Peyer's patch (tissue), 4 donors: Measurements from ENCODE around the gene LTN1. TPM values are rescaled to one million over a fixed set of nuclear protein-coding genes. Genes with fewer than 3 reads are reported as not detected.

Experiments used
- DNase-seq, 3 donors: peaks; one replicate each; pipeline ENCODE4 v3.0.0-alpha.2; 2017 to 2019
- H3K27ac ChIP-seq, 4 donors: fragments of 200-600 bp; sonication (generic); one replicate each; pipeline ENCODE4 v1.5.1; 2016 to 2019
- H3K27me3 ChIP-seq, 2 donors: fragments of 200-600 bp; sonication (generic); one replicate each; pipeline ENCODE4 v1.5.1; 2019
- H3K36me3 ChIP-seq, 3 donors: fragments of 200-600 bp; sonication (generic); one replicate each; pipeline ENCODE4 v1.5.1; 2016 to 2019
- H3K4me1 ChIP-seq, 4 donors: fragments of 200-600 bp; sonication (generic); one replicate each; pipeline ENCODE4 v1.5.1; 2016 to 2019
- H3K4me3 ChIP-seq, 4 donors: fragments of 200-600 bp; sonication (generic); 1 replicate in 3 of 4; 2 replicates in 1 of 4; pipeline ENCODE4 v1.5.1; 2016 to 2019; ENCODE audit warnings: mild to moderate bottlenecking in 1 of 4
- H3K9me3 ChIP-seq, 4 donors: fragments of 200-600 bp; sonication (generic); one replicate each; pipeline ENCODE4 v1.5.1; 2016 to 2019; ENCODE audit warnings: mild to moderate bottlenecking in 1 of 4
- POLR2A ChIP-seq, 2 donors: fragments of 450-650 bp; IDR thresholded peaks; one replicate each; pipeline ENCODE4 v1.5.1; 2017; ENCODE audit warnings: antibody characterized with exemption in 2 of 2, mild to moderate bottlenecking in 2 of 2, moderate library complexity in 2 of 2
- total RNA-seq, 4 donors: library from RNA; depleted of rRNA; stranded (reverse); fragments of >200 nt; gene quantifications; one replicate each; pipeline ENCODE4 v1.1.0, GENCODE V29; 2016
- TF ChIP-seq, protein P1 (sequence below), 6 experiments: fragments of 450-650 bp in 4 of 6; fragments of 200-600 bp in 2 of 6; sonication (generic) in 1 of 6; IDR thresholded peaks; one replicate each; pipeline ENCODE4 v1.5.1; 2017 to 2019; ENCODE audit warnings: antibody characterized with exemption in 6 of 6, mild to moderate bottlenecking in 3 of 6, moderate library complexity in 1 of 6

LTN1 gene
- total RNA-seq, 4 donors from 2014 or later = 19.6 to 42.1 (median 27.8) TPM

DNA sequence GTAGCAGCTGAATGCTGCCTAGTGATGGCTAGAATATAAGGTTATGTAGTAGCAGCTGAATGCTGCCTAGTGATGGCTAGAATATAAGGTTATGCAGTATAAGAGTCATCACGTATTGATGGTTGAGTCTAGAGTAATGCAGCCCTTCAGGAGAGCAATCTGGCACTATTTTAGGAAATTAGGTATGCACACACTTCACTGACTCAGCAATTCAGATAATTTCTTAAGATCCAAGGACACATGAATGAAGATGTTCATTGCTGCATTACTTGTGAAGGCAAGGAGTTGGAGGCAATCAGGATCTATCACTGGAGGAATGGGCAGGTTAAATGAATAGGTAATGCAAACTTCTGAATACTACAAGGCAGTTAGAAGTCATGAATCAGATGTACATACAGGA is 13.6 kb downstream of the LTN1 start:
- no peaks in the 10 kb centered on the region for H3K4me1 ChIP-seq
- no peaks in the 10 kb centered on the region for H3K9me3 ChIP-seq
- TF ChIP-seq POLR2A (IDR thresholded peaks at IDR 0.05) = no peak
- TF ChIP-seq, protein P1, sequence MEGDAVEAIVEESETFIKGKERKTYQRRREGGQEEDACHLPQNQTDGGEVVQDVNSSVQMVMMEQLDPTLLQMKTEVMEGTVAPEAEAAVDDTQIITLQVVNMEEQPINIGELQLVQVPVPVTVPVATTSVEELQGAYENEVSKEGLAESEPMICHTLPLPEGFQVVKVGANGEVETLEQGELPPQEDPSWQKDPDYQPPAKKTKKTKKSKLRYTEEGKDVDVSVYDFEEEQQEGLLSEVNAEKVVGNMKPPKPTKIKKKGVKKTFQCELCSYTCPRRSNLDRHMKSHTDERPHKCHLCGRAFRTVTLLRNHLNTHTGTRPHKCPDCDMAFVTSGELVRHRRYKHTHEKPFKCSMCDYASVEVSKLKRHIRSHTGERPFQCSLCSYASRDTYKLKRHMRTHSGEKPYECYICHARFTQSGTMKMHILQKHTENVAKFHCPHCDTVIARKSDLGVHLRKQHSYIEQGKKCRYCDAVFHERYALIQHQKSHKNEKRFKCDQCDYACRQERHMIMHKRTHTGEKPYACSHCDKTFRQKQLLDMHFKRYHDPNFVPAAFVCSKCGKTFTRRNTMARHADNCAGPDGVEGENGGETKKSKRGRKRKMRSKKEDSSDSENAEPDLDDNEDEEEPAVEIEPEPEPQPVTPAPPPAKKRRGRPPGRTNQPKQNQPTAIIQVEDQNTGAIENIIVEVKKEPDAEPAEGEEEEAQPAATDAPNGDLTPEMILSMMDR (IDR thresholded peaks at IDR 0.05) = no peak
- no peak overlapping the region for H3K27ac ChIP-seq
- peaks cover 0 to 73% (median 0%) of the 10 kb centered on the region in 3 donors for H3K36me3 ChIP-seq
- no peaks in the 10 kb centered on the region for H3K27me3 ChIP-seq
- no peak overlapping the region for H3K4me3 ChIP-seq
- no peak for DNase-seq

DNA sequence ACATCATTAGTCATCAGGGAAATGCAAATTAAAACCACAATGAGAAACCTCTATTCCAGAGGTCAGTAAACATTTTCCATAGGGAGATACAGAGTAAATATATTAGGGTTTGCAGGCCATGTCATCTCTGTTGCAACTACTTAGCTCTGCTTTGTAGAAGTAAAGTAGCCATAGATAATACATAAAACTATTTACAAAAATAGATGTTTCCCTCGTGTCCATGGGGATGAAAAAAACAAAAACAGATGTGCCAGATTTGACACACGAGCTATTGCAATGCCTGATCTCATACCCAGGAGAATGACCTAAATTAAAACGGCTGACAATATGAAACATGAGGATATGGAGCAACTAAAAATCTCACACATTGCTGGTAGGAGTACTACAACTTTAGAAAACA is 17.3 kb downstream of the LTN1 start:
- Histone ChIP-seq H3K4me3 (no peak overlapping the region), H3K27me3 (no peaks in the 10 kb centered on the region), H3K27ac (no peak overlapping the region), H3K36me3 (peaks cover 0 to 57% (median 0%) of the 10 kb centered on the region in 3 donors), H3K4me1 (no peaks in the 10 kb centered on the region), H3K9me3 (no peaks in the 10 kb centered on the region)
- TF ChIP-seq POLR2A (IDR thresholded peaks at IDR 0.05) = no peak
- TF ChIP-seq, protein P1 (IDR thresholded peaks at IDR 0.05) = no peak
- no peak for DNase-seq

DNA sequence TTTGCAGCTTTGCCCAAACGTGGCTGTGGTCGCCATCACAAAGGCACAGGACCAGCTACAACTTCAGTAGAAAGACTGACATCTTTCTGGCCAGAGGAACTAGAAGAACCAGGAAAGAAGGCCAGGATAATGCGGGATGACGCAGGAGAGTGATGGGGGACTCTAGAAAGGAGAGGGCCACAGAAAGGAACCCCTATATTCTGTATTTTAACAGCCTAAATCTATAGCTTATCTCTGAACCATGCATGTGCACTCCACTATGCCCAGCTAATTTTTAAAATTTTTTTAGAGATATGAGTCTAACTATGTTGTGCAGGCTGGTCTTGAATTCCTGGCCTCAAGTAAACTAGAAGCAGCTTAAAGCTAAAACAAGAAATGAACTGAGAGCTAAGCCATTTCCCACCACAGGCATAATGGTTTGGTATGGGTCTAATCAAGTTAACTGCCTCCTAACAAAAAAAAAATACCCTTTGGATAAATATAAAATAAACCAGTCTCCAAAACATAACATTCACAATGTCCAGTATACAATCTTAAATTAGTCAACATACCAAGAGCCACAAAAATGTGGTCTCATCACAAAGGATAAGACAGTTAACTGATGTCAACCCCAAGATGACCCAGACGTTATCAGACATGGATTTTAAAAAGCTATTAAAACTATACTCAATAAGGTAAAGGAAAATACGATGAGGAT is 18.0 kb downstream of the LTN1 start:
- peaks cover 0 to 57% (median 0%) of the 10 kb centered on the region in 3 donors for H3K36me3 ChIP-seq

DNA sequence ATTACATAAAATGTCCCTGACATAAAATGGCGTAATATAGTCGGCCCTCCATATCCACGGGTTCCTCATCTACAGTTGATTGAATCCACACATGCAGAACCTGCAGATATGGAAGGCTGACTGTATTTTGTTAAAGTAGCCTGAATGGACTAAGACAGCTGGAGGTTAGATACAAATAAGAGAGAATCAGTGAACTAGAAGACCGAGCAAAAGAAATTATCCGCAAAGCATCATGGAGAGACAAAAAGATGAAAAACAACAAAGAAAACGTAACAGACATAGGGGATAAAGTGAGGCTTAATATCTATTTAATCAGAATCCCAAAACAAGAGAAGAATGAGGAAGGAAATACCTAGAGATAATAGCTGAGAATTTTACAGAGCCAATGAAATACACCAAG is 20.3 kb downstream of the LTN1 start:
- Histone ChIP-seq H3K27ac (no peak overlapping the region), H3K4me3 (no peak overlapping the region), H3K4me1 (no peaks in the 10 kb centered on the region), H3K27me3 (no peaks in the 10 kb centered on the region), H3K9me3 (no peaks in the 10 kb centered on the region), H3K36me3 (peaks cover 0 to 57% (median 0%) of the 10 kb centered on the region in 3 donors)
- TF ChIP-seq, protein P1 (IDR thresholded peaks at IDR 0.05) = no peak
- TF ChIP-seq POLR2A (IDR thresholded peaks at IDR 0.05) = no peak
- no peak for DNase-seq

More for the DNA sequence above, 18.0 kb downstream of the LTN1 start:
- TF ChIP-seq POLR2A (IDR thresholded peaks at IDR 0.05) = no peak
- TF ChIP-seq, protein P1 (IDR thresholded peaks at IDR 0.05) = no peak
- no peaks in the 10 kb centered on the region for H3K27me3 ChIP-seq
- H3K4me1 ChIP-seq = no peaks in the 10 kb centered on the region
- H3K4me3 ChIP-seq = no peak overlapping the region
- H3K27ac ChIP-seq = no peak overlapping the region
- H3K9me3 ChIP-seq = no peaks in the 10 kb centered on the region
- no peak for DNase-seq

DNA sequence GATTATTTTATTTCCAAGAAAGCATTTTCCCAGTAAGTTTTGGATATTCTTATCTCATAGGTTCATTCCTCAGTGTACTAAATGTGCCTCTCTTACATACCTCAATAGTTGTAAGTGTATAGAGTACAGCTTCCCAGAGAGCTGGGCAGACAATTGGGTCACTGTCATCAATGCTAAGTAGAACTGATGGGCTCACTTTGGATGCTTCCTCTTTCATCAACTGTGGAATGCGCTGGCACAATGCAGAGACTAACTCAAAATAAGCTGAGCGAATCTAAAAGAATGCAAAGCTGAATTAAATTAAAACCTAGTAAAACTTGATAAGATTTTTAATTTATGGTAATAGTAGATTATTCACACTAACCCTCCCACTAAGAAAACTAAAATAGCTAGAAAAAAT is 21.5 kb downstream of the LTN1 start:
- no peak for TF ChIP-seq POLR2A (IDR thresholded peaks at IDR 0.05)
- TF ChIP-seq, protein P1 (IDR thresholded peaks at IDR 0.05) = no peak
- DNase-seq = no peak
- H3K9me3 ChIP-seq = no peaks in the 10 kb centered on the region
- no peak overlapping the region for H3K4me3 ChIP-seq
- no peak overlapping the region for H3K27ac ChIP-seq
- H3K36me3 ChIP-seq = peaks cover 0 to 60% (median 0%) of the 10 kb centered on the region in 3 donors
- no peaks in the 10 kb centered on the region for H3K27me3 ChIP-seq
- no peaks in the 10 kb centered on the region for H3K4me1 ChIP-seq
